ENCODE measurements around the gene ZNF688.
"Not testable (repeated sequence)": the region's sequence is repeated elsewhere in the genome, so short reads cannot be mapped to it uniquely, and the experiment has no call there.

Gene ZNF688

GRCh38 chr16:30555315-30556124 is 16.0 kb downstream of the ZNF688 start:
- DNase-seq: no peak

- DNase-seq: no peak
Measured at GRCh38 chr16:30554557-30555314, 16.8 kb downstream of the ZNF688 start.

GRCh38 chr16:30553393-30553899 is 18.1 kb downstream of the ZNF688 start:
- no peak for DNase-seq

- DNase-seq: no peak
Measured at GRCh38 chr16:30552956-30553355, 18.6 kb downstream of the ZNF688 start.

GRCh38 chr16:30551781-30552180 is 19.7 kb downstream of the ZNF688 start:
- no peak for DNase-seq

- DNase-seq: no peak
Measured at GRCh38 chr16:30548416-30549253, 22.9 kb downstream of the ZNF688 start.

- no peak for DNase-seq
Measured at GRCh38 chr16:30546115-30546514, 25.4 kb downstream of the ZNF688 start.

GRCh38 chr16:30543067-30543466 is 28.4 kb downstream of the ZNF688 start:
- DNase-seq: no peak

- DNase-seq: no peak
Measured at GRCh38 chr16:30541502-30542329, 29.8 kb downstream of the ZNF688 start.

- DNase-seq: not testable (repeated sequence)
Measured at GRCh38 chr16:30540916-30541464, 30.5 kb downstream of the ZNF688 start.

- DNase-seq: not testable (repeated sequence)
Measured at GRCh38 chr16:30539986-30540526, 31.5 kb downstream of the ZNF688 start.

GRCh38 chr16:30539000-30539964 is 32.2 kb downstream of the ZNF688 start:
- no peak for DNase-seq

GRCh38 chr16:30536391-30537024 is 35.0 kb downstream of the ZNF688 start:
- not testable (repeated sequence) for DNase-seq

- DNase-seq: peak; percentile 80
Measured at GRCh38 chr16:30535777-30536190, 35.7 kb downstream of the ZNF688 start.

GRCh38 chr16:30535106-30535776 is 36.3 kb downstream of the ZNF688 start:
- DNase-seq: no peak

GRCh38 chr16:30534368-30535105 is 37.0 kb downstream of the ZNF688 start, which contains the start of gene ZNF747:
TSS of gene ZNF747 (minus strand) at chr16:30534858. CDS start at chr16:30534679, 179 bp downstream.
- peak; percentile 89 for DNase-seq

GRCh38 chr16:30533748-30534367 is 37.7 kb downstream of the ZNF688 start:
- no peak for DNase-seq

- no peak for DNase-seq
Measured at GRCh38 chr16:30533146-30533522, 38.4 kb downstream of the ZNF688 start.

All from NCI-H1092 treated with DMSO at 0.1 percent for 48 hours (cell line).